HEK293 (cell line): ENCODE measurements around the gene MEGF6.

Source experiments
- CTCF ChIA-PET: fragments of 350-600 bp; formaldehyde crosslinking; extraction: SDS; loops from one replicate; lab custom pipeline; 2021; ENCODE audit warnings: antibody characterized with exemption; lab: Yijun Ruan, JAX
- POLR2A ChIA-PET: fragments of 300-600 bp; formaldehyde crosslinking; extraction: SDS; loops from one replicate; lab custom pipeline; 2020; ENCODE audit warnings: antibody characterized with exemption, inconsistent platforms; lab: Yijun Ruan, JAX
- H3K27ac ChIP-seq: fragments of 200-500 bp; sonication (Bioruptor generic); 2 replicates; pipeline ENCODE4 v1.5.1; 2014; ENCODE audit warnings: low read depth, low read length, control low read depth, inconsistent platforms; ENCODE audit errors: extremely low read depth
- H3K36me3 ChIP-seq, 2 experiments: fragments of 200-500 bp in 1 of 2; sonication (Bioruptor generic) in 1 of 2; 1 replicate in 1 of 2; 2 replicates in 1 of 2; pipeline ENCODE4 v1.5.1; 2014 to 2017; ENCODE audit warnings: inconsistent platforms in 2 of 2, low read length in 2 of 2; ENCODE audit not compliant: control insufficient read depth in 2 of 2, insufficient read depth in 1 of 2
- H3K4me1 ChIP-seq: fragments of 200-500 bp; sonication (Bioruptor generic); 2 replicates; pipeline ENCODE4 v1.5.1; 2014; ENCODE audit warnings: mild to moderate bottlenecking, low read length, inconsistent platforms; ENCODE audit not compliant: control insufficient read depth, insufficient read depth
- H3K4me3 ChIP-seq: 2 replicates; pipeline ENCODE4 v1.5.1; 2011; ENCODE audit warnings: low read depth, mild to moderate bottlenecking, control low read depth, low read length, moderate library complexity
- H3K9me3 ChIP-seq: fragments of 200-500 bp; sonication (Bioruptor generic); 2 replicates; pipeline ENCODE4 v1.5.1; 2014; ENCODE audit warnings: low read depth, low read length, inconsistent platforms; ENCODE audit not compliant: control insufficient read depth, insufficient read depth
- ELK4 ChIP-seq: IDR thresholded peaks from 2 replicates; pipeline ENCODE4 v1.6.1; 2011; ENCODE audit warnings: mild to moderate bottlenecking, low read depth, low read length, borderline replicate concordance
- PATZ1 ChIP-seq: fragments of 450-650 bp; formaldehyde crosslinking; IDR thresholded peaks from 2 replicates; pipeline ENCODE4 v1.5.1; 2016; ENCODE audit warnings: missing biosample characterization, missing genetic modification characterization
- SCRT2 ChIP-seq: fragments of 450-650 bp; formaldehyde crosslinking; IDR thresholded peaks from 2 replicates; pipeline ENCODE4 v1.5.1; 2016; ENCODE audit warnings: missing biosample characterization, missing genetic modification characterization
- SP7 ChIP-seq: fragments of 450-650 bp; formaldehyde crosslinking; IDR thresholded peaks from 2 replicates; pipeline ENCODE4 v1.5.1; 2016; ENCODE audit warnings: missing biosample characterization, missing genetic modification characterization
- TRIM28 ChIP-seq: IDR thresholded peaks from 2 replicates; pipeline ENCODE4 v1.6.1; 2011; ENCODE audit warnings: low read length, control low read depth, borderline replicate concordance
- ZBTB17 ChIP-seq: fragments of 450-650 bp; formaldehyde crosslinking; IDR thresholded peaks from 2 replicates; pipeline ENCODE4 v1.5.1; 2016; ENCODE audit warnings: missing biosample characterization, missing genetic modification characterization
- ZBTB20 ChIP-seq: fragments of 450-650 bp; formaldehyde crosslinking; IDR thresholded peaks from 2 replicates; pipeline ENCODE4 v1.5.1; 2016; ENCODE audit warnings: missing biosample characterization, missing genetic modification characterization
- ZBTB26 ChIP-seq: fragments of 450-650 bp; formaldehyde crosslinking; optimal IDR thresholded peaks from 2 replicates; pipeline ENCODE3; 2016; ENCODE audit warnings: missing biosample characterization, mild to moderate bottlenecking, missing genetic modification characterization
- ZBTB48 ChIP-seq: fragments of 450-650 bp; formaldehyde crosslinking; IDR thresholded peaks from 2 replicates; pipeline ENCODE4 v1.5.1; 2016; ENCODE audit warnings: missing biosample characterization, missing genetic modification characterization
- ZBTB6 ChIP-seq: fragments of 450-650 bp; formaldehyde crosslinking; IDR thresholded peaks from 2 replicates; pipeline ENCODE4 v1.5.1; 2017; ENCODE audit warnings: missing biosample characterization, missing genetic modification characterization
- ZEB2 ChIP-seq: fragments of 450-650 bp; formaldehyde crosslinking; IDR thresholded peaks from 2 replicates; pipeline ENCODE4 v1.5.1; 2016; ENCODE audit warnings: missing biosample characterization, missing genetic modification characterization
- ZNF157 ChIP-seq: fragments of 450-650 bp; formaldehyde crosslinking; IDR thresholded peaks from 2 replicates; pipeline ENCODE4 v1.5.1; 2016; ENCODE audit warnings: missing biosample characterization, missing genetic modification characterization
- ZNF175 ChIP-seq: fragments of 450-650 bp; formaldehyde crosslinking; IDR thresholded peaks from 2 replicates; pipeline ENCODE4 v1.5.1; 2016; ENCODE audit warnings: missing biosample characterization, missing genetic modification characterization
- ZNF19 ChIP-seq: fragments of 450-650 bp; formaldehyde crosslinking; IDR thresholded peaks from 2 replicates; pipeline ENCODE4; 2016; ENCODE audit warnings: missing biosample characterization, missing genetic modification characterization, low read depth
- ZNF2 ChIP-seq: fragments of 450-650 bp; formaldehyde crosslinking; IDR thresholded peaks from 2 replicates; pipeline ENCODE4 v1.5.1; 2016; ENCODE audit warnings: missing biosample characterization, missing genetic modification characterization
- ZNF211 ChIP-seq: fragments of 450-650 bp; formaldehyde crosslinking; IDR thresholded peaks from 2 replicates; pipeline ENCODE4 v1.5.1; 2016; ENCODE audit warnings: low read depth, missing biosample characterization, missing genetic modification characterization
- ZNF274 ChIP-seq, 2 experiments: fragments of 200-500 bp in 1 of 2; fragments of 450-650 bp in 1 of 2; sonication (Bioruptor generic) in 1 of 2; formaldehyde crosslinking in 1 of 2; IDR thresholded peaks; 2 replicates each; pipeline versions ENCODE4 v1.5.1 to v1.6.1; 2014 to 2016; ENCODE audit warnings: borderline replicate concordance in 1 of 2, inconsistent platforms in 1 of 2, low read length in 1 of 2, missing biosample characterization in 1 of 2, missing genetic modification characterization in 1 of 2
- ZNF391 ChIP-seq: fragments of 450-650 bp; formaldehyde crosslinking; IDR thresholded peaks from 2 replicates; pipeline ENCODE4 v1.5.1; 2016; ENCODE audit warnings: low read depth, missing biosample characterization, missing genetic modification characterization, borderline replicate concordance
- ZNF548 ChIP-seq: fragments of 450-650 bp; formaldehyde crosslinking; IDR thresholded peaks from 2 replicates; pipeline ENCODE4 v1.5.1; 2016; ENCODE audit warnings: missing biosample characterization, missing genetic modification characterization
- ZNF555 ChIP-seq: fragments of 450-650 bp; formaldehyde crosslinking; conservative IDR thresholded peaks from 2 replicates; pipeline ENCODE4 v1.5.1; 2017; ENCODE audit warnings: missing biosample characterization, mild to moderate bottlenecking, missing genetic modification characterization, inconsistent platforms
- ZNF561 ChIP-seq: fragments of 450-650 bp; IDR thresholded peaks from 2 replicates; pipeline ENCODE4 v1.5.1; 2018; ENCODE audit warnings: missing biosample characterization, missing genetic modification characterization, borderline replicate concordance
- ZNF596 ChIP-seq: fragments of 450-650 bp; IDR thresholded peaks from 2 replicates; pipeline ENCODE4 v1.5.0; 2018; ENCODE audit warnings: missing biosample characterization, mild to moderate bottlenecking, missing genetic modification characterization, moderate library complexity
- ZNF629 ChIP-seq: fragments of 450-650 bp; formaldehyde crosslinking; IDR thresholded peaks from 2 replicates; pipeline ENCODE4 v1.5.1; 2017; ENCODE audit warnings: missing biosample characterization, missing genetic modification characterization
- ZNF707 ChIP-seq: fragments of 450-650 bp; formaldehyde crosslinking; IDR thresholded peaks from 2 replicates; pipeline ENCODE4 v1.5.1; 2016; ENCODE audit warnings: missing biosample characterization, missing genetic modification characterization
- ZNF837 ChIP-seq: fragments of 450-650 bp; formaldehyde crosslinking; IDR thresholded peaks from 2 replicates; pipeline ENCODE4 v1.5.1; 2016; ENCODE audit warnings: missing biosample characterization, missing genetic modification characterization
- TF ChIP-seq, protein P1 (sequence below): fragments of 450-650 bp; formaldehyde crosslinking; conservative IDR thresholded peaks from 2 replicates; pipeline ENCODE4 v1.5.1; 2016; ENCODE audit warnings: low read depth, missing biosample characterization, missing genetic modification characterization

Gene MEGF6

DNA sequence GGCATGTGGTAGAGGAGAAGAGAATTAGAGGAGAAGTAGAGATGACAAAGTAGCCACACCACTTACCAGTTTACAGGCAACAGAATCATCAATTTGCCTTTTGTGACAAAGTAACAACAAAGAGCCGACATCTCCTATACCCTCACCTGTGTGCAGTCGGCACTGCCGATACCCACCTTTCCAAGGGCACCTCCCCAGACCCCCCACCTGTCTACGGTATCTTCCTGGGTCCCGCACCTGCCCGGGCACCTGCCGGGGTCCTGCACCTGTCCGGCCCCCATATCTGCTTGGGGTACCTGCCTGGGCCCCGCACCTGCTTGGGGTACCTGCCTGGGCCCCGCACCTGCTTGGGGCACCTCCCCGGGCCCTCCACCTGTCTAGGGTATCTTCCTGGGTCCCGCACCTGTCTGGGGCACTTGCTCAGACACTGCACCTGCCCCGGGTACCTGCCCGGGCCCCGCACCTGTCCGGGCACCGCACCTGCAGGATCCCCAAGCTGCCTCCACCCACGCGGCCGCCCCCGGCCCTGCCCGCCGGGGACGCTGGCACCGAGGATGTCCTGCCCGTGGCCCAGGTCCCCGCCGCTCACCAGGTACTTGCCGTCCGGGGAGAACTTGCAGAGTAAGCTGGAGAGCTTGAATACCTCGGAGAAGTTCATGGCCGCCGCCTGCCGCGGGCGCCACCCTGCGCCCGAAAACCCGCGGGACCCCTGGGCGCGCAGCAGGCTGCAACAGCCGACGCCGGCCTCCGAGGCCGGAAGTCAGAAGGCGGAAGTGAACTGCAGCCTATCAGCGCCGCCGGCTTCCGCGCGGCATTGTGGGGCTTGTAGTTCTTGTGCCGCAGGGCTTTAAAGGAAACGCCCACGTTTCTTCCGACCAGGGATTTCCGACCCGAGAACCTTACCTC is 38.3 kb upstream of the MEGF6 start, which contains the start of gene WRAP73:
Gene WRAP73 (minus strand): TSS at position 762 of the 906 bp plus-strand sequence. CDS start 104 bp downstream, at position 658.
- Histone ChIP-seq H3K27ac (peak within 1 kb of the TSS; percentile 76; the same call in 1 of the 2 replicates), H3K36me3 (peaks cover 0 to 40% of the 10 kb centered on the region in 2 experiments; a peak in 2 of 3 replicates), H3K4me1 (no peaks in the 10 kb centered on the region), H3K9me3 (no peaks in the 10 kb centered on the region), H3K4me3 (peak within 1 kb of the TSS; percentile 87)
- ChIA-PET POLR2A (no interaction called here), CTCF (interaction anchor here (0.6 to 0.9 kb wide), 4 partner anchors 16 to 164 kb away, joined by 3 to 5 read pairs (median 4); no protein-coding TSS in a partner anchor)
- TF ChIP-seq SCRT2 (tag by site-specific recombination) (no peak), ELK4 (peak; percentile 57; the same call in 1 of the 2 replicates), SP7 (tag by site-specific recombination) (0 out of 2 replicates have a peak, but pooled peaks have one; percentile 44), ZBTB6 (no peak), PATZ1 (tag by site-specific recombination) (peak; percentile 37; the same call in 1 of the 2 replicates), ZNF391 (tag by site-specific recombination) (0 out of 2 replicates have a peak, but pooled peaks have one; percentile 34), ZNF548 (no peak), ZNF596 (tag by site-specific recombination) (no peak), ZNF211 (no peak), ZNF837 (tag by site-specific recombination) (no peak), ZNF2 (tag by site-specific recombination) (0 out of 2 replicates have a peak, but pooled peaks have one; percentile 38), ZNF555 (tag by site-specific recombination) (no peak), TRIM28 (no peak), ZBTB48 (tag by site-specific recombination) (0 out of 2 replicates have a peak, but pooled peaks have one; percentile 34), ZNF175 (tag by site-specific recombination) (no peak), ZBTB26 (tag by site-specific recombination) (peak; percentile 71), ZNF707 (tag by site-specific recombination) (no peak), ZNF19 (tag by site-specific recombination) (no peak), ZNF561 (tag by site-specific recombination) (0 out of 2 replicates have a peak, but pooled peaks have one; percentile 46), ZBTB20 (tag by site-specific recombination) (peak; percentile 63; the same call in 1 of the 2 replicates), ZNF274 (IDR thresholded peaks at IDR 0.05; ENCODE audit: low read length) (no peak), ZNF274 (tag by site-specific recombination; IDR thresholded peaks at IDR 0.05; ENCODE audit: borderline replicate concordance) (no peak), ZNF157 (tag by site-specific recombination) (no peak), ZEB2 (tag by site-specific recombination) (peak; percentile 84), ZBTB17 (peak; percentile 54; the same call in 1 of the 2 replicates), ZNF629 (tag by site-specific recombination) (no peak)
- TF ChIP-seq, protein P1, sequence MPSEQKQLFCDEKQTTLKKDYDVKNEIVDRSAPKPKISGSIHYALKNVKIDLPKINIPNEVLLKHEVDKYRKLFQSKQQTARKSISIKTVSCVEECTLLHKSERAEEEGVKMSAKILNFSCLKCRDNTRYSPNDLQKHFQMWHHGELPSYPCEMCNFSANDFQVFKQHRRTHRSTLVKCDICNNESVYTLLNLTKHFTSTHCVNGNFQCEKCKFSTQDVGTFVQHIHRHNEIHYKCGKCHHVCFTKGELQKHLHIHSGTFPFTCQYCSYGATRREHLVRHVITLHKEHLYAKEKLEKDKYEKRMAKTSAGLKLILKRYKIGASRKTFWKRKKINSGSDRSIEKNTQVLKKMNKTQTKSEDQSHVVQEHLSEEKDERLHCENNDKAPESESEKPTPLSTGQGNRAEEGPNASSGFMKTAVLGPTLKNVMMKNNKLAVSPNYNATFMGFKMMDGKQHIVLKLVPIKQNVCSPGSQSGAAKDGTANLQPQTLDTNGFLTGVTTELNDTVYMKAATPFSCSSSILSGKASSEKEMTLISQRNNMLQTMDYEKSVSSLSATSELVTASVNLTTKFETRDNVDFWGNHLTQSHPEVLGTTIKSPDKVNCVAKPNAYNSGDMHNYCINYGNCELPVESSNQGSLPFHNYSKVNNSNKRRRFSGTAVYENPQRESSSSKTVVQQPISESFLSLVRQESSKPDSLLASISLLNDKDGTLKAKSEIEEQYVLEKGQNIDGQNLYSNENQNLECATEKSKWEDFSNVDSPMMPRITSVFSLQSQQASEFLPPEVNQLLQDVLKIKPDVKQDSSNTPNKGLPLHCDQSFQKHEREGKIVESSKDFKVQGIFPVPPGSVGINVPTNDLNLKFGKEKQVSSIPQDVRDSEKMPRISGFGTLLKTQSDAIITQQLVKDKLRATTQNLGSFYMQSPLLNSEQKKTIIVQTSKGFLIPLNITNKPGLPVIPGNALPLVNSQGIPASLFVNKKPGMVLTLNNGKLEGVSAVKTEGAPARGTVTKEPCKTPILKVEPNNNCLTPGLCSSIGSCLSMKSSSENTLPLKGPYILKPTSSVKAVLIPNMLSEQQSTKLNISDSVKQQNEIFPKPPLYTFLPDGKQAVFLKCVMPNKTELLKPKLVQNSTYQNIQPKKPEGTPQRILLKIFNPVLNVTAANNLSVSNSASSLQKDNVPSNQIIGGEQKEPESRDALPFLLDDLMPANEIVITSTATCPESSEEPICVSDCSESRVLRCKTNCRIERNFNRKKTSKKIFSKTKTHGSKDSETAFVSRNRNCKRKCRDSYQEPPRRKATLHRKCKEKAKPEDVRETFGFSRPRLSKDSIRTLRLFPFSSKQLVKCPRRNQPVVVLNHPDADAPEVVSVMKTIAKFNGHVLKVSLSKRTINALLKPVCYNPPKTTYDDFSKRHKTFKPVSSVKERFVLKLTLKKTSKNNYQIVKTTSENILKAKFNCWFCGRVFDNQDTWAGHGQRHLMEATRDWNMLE (tag by site-specific recombination) = peak; percentile 62; the same call in 1 of the 2 replicates
